HG03565 (cell line): ENCODE measurements around the gene PGGHG.
"Not testable (repeated sequence)": the region's sequence is repeated elsewhere in the genome, so short reads cannot be mapped to it uniquely, and the experiment has no call there.

Experiments used
- ATAC-seq: cut with Tn5 transposase; IDR thresholded peaks from one replicate; pipeline ENCODE4 v1.9.1; 2021; ENCODE audit warnings: mild to moderate bottlenecking, moderate library complexity; ENCODE audit not compliant: unreplicated experiment

Gene PGGHG

DNA sequence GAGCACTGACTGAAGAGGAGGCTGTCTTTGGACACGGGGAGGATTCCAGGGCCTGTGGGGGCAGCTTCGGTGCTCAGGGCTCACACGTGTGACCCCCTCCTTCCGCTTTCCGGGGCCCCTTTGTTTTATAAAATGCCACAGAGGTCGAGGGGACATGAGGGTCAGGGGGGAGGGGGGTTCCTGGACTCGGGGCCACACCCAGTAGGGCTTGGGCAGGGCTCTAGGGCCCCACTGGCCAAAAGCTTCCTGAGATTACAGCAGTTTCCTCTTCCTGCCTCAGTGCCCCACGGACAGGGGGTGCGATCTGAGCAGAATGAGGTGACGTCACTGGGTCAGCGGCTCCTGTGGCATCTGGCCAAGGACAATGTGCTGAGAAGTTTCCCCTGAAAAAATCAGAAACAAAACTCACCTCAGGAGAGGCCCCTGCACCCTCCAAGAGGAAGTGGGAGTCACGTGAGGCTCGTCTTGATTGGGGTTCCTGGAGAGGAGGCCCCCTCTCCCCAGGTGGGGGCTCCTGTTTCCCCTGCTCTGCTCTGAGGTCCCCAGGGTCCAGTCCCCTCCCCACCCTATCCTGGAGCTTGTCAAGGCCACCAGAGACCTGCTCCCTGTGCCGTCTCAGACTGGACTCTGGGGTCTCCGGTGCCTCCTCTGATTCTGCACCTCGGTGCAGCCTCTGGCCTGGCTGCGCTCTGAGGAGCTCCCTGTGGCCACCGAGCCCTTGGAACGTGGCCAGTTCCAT lies 38.1 kb downstream of the PGGHG start:
- ATAC-seq = no peak

DNA sequence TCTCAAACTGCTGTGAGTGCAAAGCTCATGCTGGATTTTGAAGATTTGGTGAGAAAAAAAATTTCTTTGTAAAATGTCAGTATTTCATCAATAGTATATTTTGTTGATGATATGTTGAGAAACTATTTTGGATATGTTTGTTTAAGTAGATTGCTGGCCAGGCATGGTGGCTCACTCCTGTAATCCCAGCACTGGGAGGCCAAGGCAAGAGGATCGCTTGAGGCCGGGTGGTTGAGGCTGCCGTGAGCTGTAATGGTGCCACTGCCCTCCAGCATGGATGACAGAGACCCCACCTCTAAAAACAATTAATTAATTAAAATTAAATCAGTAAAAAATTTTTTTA lies 38.6 kb downstream of the PGGHG start:
- ATAC-seq = no peak

DNA sequence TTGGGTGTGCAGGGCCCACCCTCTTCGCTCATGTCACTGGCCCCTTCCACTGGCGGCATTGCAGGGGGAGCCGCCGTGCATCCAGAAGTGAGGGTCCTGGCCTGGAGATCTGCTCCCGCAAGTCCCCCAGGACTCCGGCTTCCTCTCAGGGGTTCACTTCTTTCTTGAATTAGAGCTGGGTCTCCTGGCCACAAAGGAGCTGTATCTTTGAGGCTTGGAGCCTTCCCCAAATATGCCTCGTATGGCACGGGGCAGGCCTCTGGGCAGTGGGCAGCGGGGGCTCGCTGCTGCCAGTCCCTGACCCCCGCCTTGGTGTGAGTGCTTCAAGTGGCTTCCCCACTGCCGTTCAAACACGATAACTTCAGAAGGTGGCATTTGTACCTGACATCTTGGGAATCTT lies 39.1 kb downstream of the PGGHG start:
- no peak for ATAC-seq

DNA sequence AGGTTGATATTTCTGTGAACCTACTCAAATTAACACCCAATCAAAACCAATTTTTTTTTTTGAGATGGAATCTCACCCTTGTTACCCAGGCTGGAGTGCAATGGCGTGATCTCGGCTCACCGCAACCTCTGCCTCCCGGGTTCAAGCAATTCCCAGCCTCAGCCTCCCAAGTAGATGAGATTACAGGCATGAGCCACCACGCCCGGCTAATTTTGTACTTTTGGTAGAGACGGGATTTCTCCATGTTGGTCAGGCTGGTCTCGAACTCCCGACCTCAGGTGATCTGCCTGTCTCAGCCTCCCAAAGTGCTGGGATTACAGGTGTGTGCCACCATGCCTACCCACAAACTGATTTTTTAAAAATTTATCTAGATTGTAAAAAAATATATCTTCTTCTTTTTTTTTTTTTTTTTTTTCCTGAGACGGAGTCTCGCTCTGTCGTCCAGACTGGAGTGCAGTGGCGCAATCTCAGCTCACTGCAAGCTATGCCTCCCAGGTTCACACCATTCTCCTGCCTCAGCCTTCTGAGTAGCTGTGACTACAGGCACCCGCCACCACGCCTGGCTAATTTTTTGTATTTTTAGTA lies 39.7 kb downstream of the PGGHG start:
- ATAC-seq = not testable (repeated sequence)

DNA sequence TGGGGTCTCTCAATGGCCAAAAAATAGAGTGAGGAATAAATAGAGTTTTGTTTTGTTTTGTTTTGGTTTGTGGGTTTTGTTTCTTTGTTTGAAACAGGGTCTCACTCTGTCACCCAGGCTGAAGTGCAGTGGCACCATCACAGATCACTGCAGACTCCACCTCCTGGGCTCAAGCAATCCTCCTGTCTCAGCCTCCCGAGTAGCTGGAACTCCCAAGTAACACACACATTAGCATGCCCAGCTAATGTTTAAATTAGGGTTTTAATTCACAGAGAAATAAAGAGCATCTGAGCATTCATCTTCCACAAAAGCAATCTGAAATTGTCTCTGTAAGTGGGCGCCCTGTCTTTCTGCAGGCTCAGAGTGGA lies 40.9 kb downstream of the PGGHG start:
- no peak for ATAC-seq

DNA sequence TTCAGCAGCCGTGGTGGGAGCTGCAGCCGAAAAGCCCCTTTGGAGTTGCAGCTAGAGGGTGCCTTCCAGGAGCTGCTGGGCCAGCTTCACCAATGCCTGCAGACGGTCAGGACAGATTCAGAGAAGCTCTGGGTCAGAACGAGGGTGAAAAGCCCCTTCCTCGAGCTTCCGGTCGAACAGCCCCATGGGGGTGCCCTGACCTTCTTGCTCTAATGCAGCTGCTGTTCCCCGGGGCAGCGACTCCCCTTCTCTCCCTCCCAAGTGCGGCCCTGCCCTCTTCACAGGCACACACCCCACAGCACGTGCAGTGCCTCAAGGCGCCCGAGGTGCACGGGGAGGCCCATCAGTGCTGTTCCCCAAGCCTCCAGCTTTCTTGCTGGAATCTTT lies 41.4 kb downstream of the PGGHG start:
- ATAC-seq = no peak

DNA sequence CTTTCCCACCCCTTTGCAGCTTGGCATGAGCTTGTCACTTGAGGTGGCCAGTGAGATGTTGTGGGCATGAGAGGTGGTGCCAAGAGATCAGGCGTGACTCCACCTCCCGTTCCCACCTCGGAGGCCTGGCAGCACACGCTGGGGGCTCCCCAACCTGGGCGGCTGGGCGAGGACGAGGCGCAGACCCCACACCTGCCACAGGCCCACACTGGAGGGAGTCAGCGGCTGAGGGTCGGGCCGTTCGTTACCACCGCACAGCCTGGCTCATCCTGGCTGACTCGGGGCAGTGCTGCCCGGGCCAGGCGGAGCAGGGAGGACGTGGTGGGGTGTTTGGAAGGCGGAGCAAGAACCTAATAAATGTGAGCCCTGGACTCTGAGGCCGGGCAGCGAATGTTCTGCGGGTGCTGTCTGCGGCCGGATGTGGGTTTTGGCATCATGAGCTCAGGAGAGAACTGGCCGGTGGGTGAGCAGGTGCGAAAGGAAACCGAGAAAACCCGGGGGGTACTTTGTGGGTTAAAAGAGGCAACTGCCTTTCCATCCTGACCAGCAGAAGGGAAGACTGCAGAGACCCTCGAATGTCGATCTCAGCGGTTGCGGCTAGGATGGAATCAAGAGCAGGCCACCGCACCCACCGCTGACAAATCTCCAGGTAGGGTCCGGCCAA lies 41.9 kb downstream of the PGGHG start:
- no peak for ATAC-seq

DNA sequence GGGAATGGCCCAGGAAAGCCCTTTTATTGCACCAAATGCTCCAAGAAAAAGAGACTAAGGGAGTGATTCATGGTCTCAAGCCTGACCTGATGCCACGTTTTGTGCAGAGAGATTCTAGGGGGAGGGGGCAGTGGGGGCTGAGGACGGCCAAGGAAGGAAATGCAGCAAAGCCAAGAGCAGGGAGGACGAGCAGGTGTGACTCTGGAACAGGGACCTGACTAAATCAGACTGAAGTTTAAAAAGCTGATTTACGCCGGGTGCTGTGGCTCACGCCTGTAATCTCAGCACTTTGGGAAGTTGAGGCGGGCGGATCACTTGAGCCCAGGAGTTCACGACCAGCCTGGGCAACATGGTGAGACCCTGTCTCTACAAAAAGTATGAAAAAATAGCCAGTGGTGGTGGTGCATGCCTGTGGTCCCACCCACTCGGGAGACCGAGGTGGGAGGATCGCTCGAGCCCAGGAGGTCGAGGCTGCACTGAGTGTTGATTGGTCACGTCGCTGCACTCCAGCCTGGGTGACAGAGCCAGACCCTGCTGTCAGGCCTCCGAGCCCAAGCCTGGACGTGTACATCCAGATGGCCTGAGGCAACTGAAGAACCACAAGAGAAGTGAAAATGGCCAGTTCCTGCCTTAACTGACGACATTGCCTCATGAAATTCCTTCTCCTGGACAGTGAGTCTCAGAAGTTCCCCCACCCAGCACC lies 42.6 kb downstream of the PGGHG start:
- ATAC-seq = no peak

DNA sequence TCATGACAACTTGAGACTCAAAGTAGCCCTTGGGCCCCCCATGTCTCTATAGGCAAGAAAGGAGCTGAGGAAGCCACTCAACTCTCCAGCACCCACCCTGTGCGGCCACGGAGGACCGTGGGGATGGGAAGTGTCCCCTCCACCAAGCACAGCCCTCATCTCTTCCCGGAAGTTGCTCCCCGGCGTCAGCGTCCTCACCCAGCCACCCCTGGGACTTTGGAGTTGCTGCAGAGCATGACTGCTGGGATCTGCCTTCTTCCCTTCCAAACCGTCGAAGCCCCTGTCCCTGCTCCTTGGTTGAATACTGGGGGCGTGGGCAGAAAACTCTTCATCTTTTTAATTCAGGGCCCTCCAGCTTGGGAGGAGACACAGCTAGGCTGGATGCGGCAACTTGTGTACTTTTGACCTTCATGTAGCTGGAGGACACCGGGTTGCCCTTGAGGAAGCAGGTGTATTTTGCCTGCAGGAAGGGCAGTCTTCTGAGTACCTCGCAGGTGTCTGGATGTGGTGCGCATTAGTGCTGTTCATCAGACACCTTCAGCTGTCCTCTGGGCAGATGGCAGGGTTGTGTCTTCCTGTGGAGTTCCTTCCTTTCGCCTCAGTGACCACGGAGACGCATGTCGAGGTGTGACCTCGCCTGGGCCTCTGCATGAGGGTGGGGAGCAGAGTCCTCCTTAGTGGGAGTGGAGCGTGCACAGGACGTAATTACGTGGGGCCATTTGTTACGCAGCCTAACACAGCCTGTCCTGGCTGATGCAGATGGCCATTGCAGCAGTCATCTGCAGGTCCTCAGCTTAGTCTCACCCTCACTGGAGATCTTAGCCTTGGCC lies 43.9 kb downstream of the PGGHG start:
- ATAC-seq = no peak

DNA sequence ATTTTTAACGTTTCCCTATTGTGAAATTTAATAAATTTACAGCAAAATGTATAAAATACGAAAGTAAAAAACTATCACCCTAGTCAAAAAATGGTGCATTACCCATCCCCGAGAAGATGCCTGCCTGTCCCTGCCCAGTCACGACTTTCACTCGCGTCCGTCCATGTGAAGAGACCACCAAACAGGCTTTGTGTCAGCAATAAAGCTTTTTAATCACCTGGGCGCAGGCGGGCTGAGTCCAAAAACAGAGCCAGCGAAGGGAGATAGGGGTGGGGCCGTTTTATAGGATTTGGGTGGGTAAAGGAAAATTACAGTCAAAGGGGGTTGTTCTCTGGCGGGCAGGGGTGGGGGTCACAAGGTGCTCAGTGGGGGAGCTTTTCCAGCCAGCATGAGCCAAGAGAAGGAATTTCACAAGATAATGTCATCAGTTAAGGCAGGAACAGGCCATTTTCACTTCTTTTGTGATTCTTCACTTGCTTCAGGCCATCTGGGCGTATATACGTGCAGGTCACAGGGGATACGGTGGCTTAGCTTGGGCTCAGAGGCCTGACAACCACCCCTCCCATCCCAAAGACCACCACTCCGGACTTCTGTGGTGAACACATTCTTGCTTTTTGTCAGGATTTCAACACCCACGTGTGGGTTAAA lies 44.8 kb downstream of the PGGHG start:
- ATAC-seq = not testable (repeated sequence)

DNA sequence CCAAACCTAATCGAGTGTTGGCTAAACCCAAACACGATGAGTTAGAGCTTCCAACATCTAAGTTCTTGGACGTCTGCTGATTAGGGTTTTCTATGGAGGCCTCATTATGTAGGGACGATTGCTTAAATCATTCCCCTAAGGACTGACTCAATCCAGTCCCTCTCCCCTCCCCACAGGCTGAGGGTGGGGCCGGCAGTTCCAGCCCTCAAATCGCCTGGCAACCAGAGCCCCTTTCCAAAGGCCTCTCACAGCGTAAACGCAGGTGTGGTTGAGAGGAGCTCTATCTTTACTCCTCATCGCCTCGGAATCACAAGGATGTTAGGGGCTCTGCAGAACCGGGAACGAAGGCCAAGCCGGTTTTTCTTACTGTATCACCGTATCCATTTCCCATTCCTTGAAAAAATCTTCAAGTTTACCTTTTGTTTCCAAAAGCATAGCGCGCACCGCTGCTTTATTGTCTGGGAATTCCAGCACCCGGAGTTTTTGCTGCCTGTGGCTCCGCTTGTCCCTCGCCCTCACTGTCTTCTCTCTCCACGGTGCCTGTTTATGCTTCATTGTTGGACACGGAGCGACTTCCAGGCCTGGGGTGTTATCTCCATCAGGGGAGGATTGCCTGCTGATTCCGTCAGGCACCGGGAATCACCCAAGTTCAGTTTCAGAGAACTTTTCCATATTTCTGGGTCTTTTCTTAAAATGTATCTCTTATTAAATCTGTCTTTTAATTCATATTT lies 45.5 kb downstream of the PGGHG start:
- ATAC-seq = no peak

DNA sequence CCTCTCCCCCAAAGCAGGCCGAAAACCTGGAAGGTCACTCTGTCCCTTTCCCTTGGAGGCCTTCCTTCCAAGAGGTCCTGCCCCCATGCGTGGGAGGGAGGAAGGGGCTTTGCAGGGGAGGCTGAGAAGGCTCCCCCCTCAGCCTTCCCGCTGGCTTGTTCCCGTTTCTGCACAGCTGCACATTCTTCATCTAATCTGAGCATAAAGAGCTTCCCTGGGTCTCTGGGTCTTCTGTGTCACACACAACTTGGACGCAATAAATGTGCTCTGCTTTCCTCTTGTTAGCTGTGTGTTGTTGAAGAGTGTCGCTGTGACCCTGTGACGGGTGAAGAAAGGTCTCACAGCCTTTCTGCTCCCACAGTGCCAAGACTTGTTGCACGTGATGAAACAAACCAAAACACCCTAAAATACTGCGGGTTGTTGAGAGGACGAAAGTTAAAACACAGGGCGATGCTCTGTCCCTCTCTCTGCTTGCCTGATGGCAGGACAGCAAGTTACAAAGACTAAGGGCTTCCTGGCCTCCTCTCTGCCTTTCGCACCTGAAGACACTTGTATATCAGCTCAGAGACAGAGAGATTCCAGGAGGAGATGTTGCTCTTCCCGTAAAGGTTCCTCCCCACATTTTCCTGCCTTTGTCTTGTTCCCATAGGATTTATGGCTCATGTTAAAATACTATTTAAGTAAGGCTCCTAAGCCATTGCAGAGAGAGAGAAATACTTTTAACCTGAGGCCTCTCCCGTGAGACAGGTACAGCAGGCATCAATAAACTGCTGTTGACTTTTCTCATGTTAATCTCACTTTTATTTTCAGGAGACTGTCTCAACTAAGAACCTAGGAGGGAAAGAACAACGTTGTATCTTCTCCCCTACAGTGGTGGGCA lies 47.1 kb downstream of the PGGHG start:
- ATAC-seq = no peak

DNA sequence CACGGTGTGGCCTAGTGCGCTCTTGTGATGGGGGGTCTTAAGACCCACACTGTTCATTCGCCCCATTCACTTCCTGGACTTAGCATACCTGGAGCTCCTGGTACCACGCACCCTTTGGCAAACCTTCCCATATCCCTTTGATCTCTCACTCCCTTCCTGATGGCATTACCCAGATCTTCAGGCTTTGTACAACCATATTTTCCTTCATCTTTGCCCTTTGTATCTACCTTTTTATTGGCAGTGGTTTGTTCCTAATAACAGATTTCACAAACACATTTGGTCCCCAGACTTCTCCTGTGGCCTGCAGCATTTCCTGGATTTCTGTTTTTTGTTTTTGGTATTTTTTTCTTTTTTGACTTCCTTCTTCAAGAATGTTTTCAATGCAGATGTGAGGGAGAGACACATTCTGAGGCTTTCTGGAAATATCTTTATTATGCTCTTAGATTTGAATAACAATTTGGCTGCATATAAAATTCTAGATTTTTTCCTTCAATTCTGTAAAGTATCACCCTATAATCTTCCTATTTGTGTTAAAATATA lies 47.8 kb downstream of the PGGHG start:
- ATAC-seq = no peak

DNA sequence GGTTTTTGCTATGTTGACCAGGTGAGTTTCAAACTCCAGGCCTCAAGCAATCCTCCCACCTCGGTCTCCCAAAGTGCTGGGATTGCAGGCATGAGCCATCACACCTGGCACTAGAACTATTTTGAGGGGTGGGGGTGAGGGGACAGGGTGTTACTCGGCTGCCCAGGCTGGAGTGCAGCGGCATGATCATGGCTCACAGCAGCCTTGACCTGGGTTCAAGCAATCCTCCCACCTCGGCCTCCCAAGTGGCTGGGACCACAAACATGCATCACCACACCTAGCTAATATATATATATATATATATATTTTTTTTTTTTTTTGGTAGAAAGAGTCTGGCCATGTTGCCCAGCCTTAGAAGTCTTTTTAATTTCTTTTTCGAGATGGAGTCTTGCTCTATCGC lies 48.8 kb downstream of the PGGHG start:
- no peak for ATAC-seq

DNA sequence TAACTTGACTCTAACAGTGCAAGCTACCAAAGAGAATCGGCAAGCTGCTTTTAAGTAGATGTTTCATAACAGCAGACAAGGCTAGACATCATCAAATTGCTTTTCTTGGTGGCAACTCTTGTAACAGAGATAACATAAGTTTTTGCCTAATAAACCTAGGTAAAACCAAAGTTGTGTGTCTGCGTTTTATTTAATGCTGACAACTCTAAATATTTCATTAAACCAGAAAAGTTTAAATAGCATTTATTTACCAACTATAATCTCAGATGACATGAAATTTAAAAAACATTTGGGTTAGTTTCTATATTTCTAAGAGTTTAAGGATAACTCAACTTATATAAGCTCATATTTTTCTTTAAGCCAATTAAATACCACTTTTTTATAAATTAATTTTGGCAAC lies 51.0 kb downstream of the PGGHG start:
- ATAC-seq = no peak

DNA sequence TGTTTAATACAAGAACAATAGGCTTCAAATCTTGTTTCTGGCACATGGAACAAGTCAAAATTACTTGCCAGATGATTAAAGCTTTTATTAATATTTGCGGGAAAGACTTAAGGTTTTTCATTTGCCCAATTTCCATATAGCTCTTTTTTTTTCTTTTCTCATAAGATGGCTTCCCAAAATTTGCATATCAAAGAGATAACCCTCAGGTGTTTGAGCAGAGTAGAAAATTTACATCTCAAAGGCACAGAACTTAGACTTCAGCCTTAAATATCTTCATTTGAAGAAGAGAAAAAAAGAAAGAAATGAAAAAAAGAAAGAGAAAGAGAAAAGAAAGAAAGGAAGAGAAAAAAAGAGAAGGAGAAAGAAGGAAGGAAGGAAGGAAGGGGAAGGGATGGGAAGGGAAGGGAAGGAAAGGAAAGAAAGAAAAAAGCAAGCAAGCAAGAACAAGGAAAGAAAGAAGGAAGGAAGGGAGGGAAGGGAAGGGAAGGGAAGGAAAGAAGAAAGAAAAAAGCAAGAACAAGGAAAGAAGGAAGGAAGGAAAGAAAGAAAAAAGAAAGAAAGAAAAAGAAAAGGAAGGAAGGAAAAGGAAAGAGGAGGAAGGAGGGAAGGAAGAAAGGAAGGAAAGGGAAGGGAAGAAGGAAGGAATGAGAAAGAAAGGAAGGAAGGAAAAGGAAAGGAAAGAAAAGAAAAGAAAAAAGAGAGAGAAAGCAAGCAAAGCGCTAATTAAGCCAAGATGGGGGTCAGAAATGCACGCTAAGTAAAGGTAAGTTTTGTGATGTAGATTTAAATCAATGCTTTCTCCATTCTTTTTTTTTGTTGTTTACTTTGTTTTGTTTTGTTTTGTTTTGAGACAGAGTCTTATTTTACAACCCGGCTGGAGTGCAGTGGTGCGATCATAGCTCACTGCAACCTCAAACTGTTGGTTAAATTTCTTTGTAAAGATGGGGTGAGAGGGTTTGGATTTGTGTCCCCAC lies 51.9 kb downstream of the PGGHG start:
- no peak for ATAC-seq

DNA sequence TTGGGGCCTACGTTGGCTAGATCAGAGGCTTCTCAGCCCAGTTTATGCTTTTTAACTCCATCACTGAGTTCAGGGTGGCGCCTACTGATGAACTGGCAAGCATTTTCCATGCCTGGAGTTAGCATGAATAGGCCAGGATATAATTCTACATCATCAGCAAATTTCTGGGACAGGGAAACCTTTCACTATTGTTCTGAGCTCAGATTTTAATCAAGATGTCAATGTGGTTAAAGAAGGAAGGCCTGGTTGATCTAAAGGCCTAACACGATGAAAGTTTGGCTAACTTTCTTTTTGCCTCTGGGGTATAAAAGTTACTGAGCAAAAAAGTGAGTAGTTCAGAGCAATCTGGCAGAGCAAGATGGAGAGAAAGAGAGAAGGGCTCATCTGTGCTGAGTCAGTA lies 53.4 kb downstream of the PGGHG start:
- ATAC-seq = no peak
